Suprapubic skin (tissue), 4 donors: Measurements from ENCODE around the gene GOLGA8Q. TPM values are rescaled to one million over a fixed set of nuclear protein-coding genes. Genes with fewer than 3 reads are reported as not detected.
"Not testable (repeated sequence)": the region's sequence is repeated elsewhere in the genome, so short reads cannot be mapped to it uniquely, and the experiment has no call there.

Source experiments
- DNase-seq, 2 donors: peaks; one replicate each; pipeline ENCODE4 v3.0.0-alpha.2; 2019; ENCODE audit warnings: low spot score in 2 of 2
- H3K27ac ChIP-seq: fragments of 200-600 bp; sonication (generic); one replicate; pipeline ENCODE4 v1.5.1; 2019
- H3K27me3 ChIP-seq: fragments of 200-600 bp; sonication (generic); one replicate; pipeline ENCODE4 v1.5.1; 2019
- H3K36me3 ChIP-seq: fragments of 200-600 bp; sonication (generic); one replicate; pipeline ENCODE4 v1.5.1; 2019
- H3K4me1 ChIP-seq: fragments of 200-600 bp; sonication (generic); one replicate; pipeline ENCODE4 v1.5.1; 2019
- H3K4me3 ChIP-seq: fragments of 200-600 bp; sonication (generic); one replicate; pipeline ENCODE4 v1.5.1; 2019; ENCODE audit warnings: mild to moderate bottlenecking
- H3K9me3 ChIP-seq: fragments of 200-600 bp; sonication (generic); one replicate; pipeline ENCODE4 v1.5.1; 2019
- WGBS: methylation state at CpG from one replicate; pipeline ENCODE4 v1.1.5; 2018; 5-methylcytosine and 5-hydroxymethylcytosine counted together
- total RNA-seq, 4 donors: library from RNA; depleted of rRNA; stranded (reverse); fragments of >200 nt; gene quantifications; one replicate each; pipeline ENCODE4 v1.1.0, GENCODE V29; 2016

Gene GOLGA8Q, protein sequence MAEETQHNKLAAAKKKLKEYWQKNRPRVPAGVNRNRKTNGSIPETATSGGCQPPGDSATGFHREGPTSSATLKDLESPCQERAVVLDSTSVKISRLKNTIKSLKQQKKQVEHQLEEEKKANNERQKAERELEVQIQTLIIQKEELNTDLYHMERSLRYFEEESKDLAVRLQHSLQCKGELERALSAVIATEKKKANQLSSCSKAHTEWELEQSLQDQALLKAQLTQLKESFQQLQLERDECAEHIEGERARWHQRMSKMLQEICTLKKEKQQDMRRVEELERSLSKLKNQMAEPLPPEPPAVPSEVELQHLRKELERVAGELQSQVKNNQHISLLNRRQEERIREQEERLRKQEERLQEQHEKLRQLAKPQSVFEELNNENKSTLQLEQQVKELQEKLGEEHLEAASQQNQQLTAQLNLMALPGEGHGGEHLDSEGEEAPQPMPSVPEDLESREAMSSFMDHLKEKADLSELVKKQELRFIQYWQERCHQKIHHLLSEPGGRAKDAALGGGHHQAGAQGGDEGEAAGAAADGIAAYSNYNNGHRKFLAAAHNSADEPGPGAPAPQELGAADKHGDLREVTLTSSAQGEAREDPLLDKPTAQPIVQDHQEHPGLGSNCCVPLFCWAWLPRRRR
- total RNA-seq, result 1 to 10 TPM in 2 of 4 donors, not detected in 2; 2.0 to 4.5 TPM

DNA sequence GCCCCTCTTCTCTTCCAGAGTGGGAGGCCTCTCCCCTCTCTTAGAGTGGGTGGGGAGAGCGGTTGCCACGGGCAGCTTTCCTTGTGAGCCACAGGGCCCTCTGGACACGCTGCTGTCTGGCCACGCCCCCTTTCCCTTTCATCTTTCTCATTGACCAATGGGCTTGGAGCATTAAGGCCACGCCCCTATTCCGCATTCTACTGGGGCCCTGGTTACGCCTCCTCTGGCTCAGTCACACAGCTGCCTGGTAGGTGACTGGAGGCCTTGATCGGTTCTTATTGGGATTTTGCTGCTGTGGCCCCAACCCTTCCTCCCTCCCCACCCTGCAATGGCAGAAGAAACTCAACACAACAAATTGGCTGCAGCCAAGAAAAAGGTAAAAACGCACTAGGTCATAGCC lies at the start of gene GOLGA8Q:
Gene GOLGA8Q, plus strand, starts transcription at position 301 of the 400 bp plus-strand sequence. Its CDS starts 28 bp downstream, at position 329.
- H3K27ac ChIP-seq, H3K4me3 ChIP-seq, H3K27me3 ChIP-seq, H3K9me3 ChIP-seq, H3K36me3 ChIP-seq, H3K4me1 ChIP-seq, DNase-seq: not testable (repeated sequence)
- no CpG with 5 or more reads among the region's 9 CpGs for WGBS

DNA sequence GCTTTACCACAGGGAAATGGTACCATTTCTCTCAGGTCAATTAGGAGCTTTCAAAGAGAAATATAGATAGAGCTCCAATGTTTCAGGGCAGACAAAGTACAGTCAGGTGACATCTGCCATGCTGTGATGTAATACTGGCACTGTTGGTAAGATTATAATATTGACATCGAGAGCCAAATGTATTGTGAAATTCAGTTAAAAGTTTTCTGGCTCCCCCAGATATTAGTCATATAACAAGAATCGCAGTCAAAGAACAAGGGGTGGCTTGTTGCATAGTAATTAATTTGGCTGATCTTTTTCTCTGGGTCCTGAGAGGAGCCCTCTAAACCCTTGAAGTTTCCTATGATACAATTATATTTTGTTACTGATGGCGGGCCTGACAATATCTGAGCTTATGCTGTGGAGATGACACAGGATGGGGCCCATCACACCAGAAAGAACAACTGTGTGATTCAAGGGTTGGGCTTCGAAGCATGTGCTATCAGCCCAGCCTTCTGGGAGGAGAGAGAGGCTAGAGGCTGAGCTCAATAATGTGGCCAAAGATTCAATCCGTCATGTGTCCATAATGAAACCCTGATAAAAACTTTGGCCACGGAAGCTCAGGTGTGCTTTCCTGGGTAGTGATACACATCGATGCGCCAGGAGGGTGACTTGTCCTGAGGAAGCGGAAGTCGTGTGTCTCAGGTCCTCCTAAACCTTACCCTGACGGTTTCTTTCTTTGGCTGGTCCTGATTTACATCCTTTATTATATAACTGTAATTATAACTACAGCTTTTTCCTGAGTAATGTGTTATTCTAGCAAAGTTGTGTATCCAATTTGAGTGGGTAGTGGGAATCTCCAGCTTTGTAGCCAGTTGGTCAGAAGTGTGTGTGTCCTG lies 48.7 kb upstream of the GOLGA8Q start:
- not testable (repeated sequence) for DNase-seq, H3K27ac ChIP-seq, H3K36me3 ChIP-seq, H3K4me3 ChIP-seq, H3K9me3 ChIP-seq, H3K27me3 ChIP-seq, H3K4me1 ChIP-seq
- no CpG with 5 or more reads among the region's 11 CpGs for WGBS

- not testable (repeated sequence) for H3K4me3 ChIP-seq, H3K27ac ChIP-seq, H3K27me3 ChIP-seq, H3K36me3 ChIP-seq, DNase-seq, H3K9me3 ChIP-seq, H3K4me1 ChIP-seq
- WGBS, result 63% methylated on average over 4 of the region's 5 CpGs
Observed at GRCh38 chr15:30504162-30504843, 47.5 kb upstream of the GOLGA8Q start.

- H3K4me1 ChIP-seq, H3K4me3 ChIP-seq, H3K9me3 ChIP-seq, H3K27me3 ChIP-seq, H3K36me3 ChIP-seq, DNase-seq, H3K27ac ChIP-seq: not testable (repeated sequence)
- no CpG with 5 or more reads among the region's 4 CpGs for WGBS
Observed at GRCh38 chr15:30514545-30514944, 37.3 kb upstream of the GOLGA8Q start.

DNA sequence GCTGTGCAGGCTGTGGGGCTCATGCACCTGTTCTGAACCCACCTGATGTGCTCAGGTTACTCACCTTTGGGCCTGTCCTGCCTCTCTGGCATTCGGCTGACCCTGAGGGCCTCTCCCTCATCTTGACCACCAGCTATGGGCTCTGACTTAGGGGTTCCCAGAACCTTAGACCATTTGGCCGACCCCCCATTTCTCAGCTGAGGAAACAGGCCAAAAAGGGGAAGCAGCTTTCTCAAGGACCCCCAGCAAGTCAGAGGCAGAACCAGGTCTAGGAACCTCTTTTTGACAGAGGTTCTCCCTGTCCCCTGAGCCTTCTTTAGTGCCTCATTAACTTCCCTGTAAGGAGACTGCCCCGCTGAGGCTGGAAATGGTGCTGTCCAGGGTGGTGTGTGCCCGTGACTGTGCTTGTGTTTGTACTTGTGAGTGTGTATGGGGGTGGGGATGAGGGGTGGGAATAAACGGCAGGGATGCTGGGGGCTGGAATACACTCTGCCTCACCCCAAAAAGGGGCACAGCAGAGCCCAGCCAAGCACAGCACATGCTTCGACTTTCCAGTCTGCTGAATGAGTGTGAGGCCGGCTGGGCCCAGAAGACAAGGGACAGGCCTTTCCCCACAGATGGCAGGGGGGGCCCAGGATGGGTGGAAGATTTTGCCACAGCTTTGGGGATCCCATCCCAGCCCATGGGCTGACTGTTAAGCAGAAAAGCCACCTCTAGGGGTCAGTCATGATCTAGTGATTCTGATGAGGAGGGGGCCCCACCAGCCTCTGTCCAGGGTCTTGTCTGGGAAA lies 28.2 kb upstream of the GOLGA8Q start:
- not testable (repeated sequence) for H3K4me3 ChIP-seq, H3K9me3 ChIP-seq, DNase-seq, H3K27me3 ChIP-seq, H3K36me3 ChIP-seq, H3K27ac ChIP-seq, H3K4me1 ChIP-seq
- 80% methylated on average over 1 of the region's 7 CpGs for WGBS

- H3K4me1 ChIP-seq, H3K27ac ChIP-seq, H3K36me3 ChIP-seq, H3K9me3 ChIP-seq, H3K4me3 ChIP-seq, DNase-seq, H3K27me3 ChIP-seq: not testable (repeated sequence)
- no CpG with 5 or more reads among the region's 4 CpGs for WGBS
Observed at GRCh38 chr15:30525912-30526311, 25.9 kb upstream of the GOLGA8Q start.

- not testable (repeated sequence) for DNase-seq, H3K4me3 ChIP-seq, H3K36me3 ChIP-seq, H3K27ac ChIP-seq, H3K4me1 ChIP-seq, H3K27me3 ChIP-seq, H3K9me3 ChIP-seq
- no CpG with 5 or more reads among the region's 3 CpGs for WGBS
Observed at GRCh38 chr15:30529049-30529448, 22.8 kb upstream of the GOLGA8Q start.

DNA sequence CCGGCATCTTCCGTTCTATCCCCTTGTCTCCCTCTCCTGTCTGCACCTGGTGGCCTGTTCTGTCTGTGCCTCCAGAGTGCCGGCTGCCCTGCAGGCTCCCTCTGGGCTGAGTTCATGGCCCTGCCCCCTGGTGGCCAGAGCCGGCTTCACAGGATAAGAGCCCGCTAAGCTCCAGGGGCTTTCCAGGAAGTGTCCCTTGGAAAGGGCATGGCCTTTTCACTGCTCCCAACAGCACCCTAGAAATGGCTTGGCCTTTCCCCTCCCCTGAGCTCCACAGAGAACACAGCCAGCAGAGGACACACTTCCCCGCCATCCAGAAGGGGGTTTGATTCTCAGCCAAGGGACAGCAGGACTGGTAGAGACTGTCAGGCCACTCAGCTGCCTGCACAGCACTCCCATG lies 15.1 kb downstream of the GOLGA8Q start:
- not testable (repeated sequence) for H3K9me3 ChIP-seq, H3K27me3 ChIP-seq, H3K36me3 ChIP-seq, H3K4me1 ChIP-seq, H3K4me3 ChIP-seq, H3K27ac ChIP-seq
- WGBS, result no CpG with 5 or more reads among the region's 6 CpGs
- peak in 1 of 2 donors; percentile 14 for DNase-seq

- not testable (repeated sequence) for H3K27ac ChIP-seq, DNase-seq, H3K4me1 ChIP-seq, H3K36me3 ChIP-seq, H3K27me3 ChIP-seq, H3K9me3 ChIP-seq
- WGBS, result no CpG with 5 or more reads among the region's 38 CpGs
- H3K4me3 ChIP-seq, result peak overlapping the region; percentile 30
Observed at GRCh38 chr15:30573012-30573491, 21.2 kb downstream of the GOLGA8Q start.

GRCh38 chr15:30579394-30579970 lies 27.6 kb downstream of the GOLGA8Q start:
- H3K4me1 ChIP-seq, H3K36me3 ChIP-seq, H3K27me3 ChIP-seq, H3K9me3 ChIP-seq, DNase-seq, H3K4me3 ChIP-seq, H3K27ac ChIP-seq: not testable (repeated sequence)
- no CpG with 5 or more reads among the region's 6 CpGs for WGBS

DNA sequence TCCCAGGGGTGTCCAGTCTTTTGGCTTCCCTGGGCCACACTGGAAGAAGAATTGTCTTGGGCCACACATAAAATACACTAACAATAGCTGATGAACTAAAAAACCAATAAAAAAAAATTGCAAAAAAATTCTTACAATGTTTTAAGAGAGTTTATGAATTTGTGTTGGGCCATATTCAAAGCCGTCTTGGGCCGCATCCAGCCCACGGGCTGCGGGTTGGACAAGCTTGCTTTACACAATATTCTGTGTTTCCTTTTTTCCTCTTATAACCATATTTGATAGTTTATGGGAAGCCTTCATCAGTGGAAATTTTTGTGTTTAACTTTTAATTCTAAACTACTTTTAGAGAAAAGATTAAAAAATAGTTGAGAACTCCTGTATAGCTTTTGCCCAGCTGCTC lies 28.9 kb downstream of the GOLGA8Q start:
- no CpG with 5 or more reads among the region's 4 CpGs for WGBS
- not testable (repeated sequence) for H3K27ac ChIP-seq, H3K9me3 ChIP-seq, H3K4me1 ChIP-seq, H3K27me3 ChIP-seq, H3K4me3 ChIP-seq, H3K36me3 ChIP-seq, DNase-seq

DNA sequence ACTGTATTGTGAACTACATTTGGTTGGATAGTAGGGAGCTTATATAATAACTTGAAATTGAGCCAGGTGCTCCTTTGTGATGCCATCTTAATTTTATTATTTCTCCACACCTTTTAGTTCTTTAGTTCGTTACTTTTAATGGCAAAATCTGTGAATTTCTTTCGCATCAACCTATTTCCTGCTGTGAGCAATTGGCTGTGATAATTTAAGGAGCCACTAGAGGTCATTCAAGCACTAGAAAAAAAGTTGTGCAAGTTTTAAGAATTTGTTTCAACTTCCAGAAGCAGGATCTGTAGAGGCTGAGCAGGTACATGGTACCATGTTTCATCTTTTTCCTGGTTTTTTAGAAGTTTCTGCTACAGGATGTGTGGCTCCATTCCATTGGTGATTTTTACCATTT lies 47.1 kb downstream of the GOLGA8Q start:
- not testable (repeated sequence) for H3K27me3 ChIP-seq, H3K4me1 ChIP-seq, H3K36me3 ChIP-seq, H3K4me3 ChIP-seq, DNase-seq, H3K9me3 ChIP-seq, H3K27ac ChIP-seq
- 23% methylated on average over 2 of the region's 2 CpGs for WGBS
